Stimulated activated CD4-positive, alpha-beta T cell treated with anti-CD3 and anti-CD28 coated beads, Interleukin-4, amount 100 ng/mL, for 1 hour (primary cell): Measurements from ENCODE around the gene DOCK9.
A peak's percentile ranks its signal among the peaks of the same experiment; 100 is the strongest.
"Not testable (repeated sequence)": the region's sequence is repeated elsewhere in the genome, so short reads cannot be mapped to it uniquely, and the experiment has no call there.

Source experiments
- DNase-seq: peaks from one replicate; pipeline ENCODE4 v3.0.0-alpha.2; 2020

The DOCK9 gene

DNA sequence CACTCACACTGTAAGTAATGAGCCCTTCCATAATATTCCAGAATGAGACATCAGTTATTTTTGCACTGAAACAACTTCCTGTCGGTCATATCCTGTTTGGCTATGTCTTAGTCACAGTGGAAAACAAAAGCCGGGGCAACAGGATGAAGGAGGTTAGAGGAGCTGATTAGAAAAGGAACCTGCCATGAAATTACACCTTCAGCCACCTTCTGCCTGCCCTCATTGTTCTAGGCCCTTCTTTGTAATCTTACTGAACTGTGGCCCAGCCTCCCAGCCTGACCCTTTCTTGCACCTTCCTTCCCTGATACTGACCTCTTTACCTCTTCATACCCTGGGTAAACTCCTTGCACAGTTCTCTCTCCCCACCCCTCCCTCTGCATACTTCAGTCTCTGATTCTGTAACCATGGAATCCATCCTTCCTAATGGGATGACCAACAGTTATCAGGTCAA lies 67.3 kb downstream of the DOCK9 start:
- DNase-seq = peak; percentile 9

DNA sequence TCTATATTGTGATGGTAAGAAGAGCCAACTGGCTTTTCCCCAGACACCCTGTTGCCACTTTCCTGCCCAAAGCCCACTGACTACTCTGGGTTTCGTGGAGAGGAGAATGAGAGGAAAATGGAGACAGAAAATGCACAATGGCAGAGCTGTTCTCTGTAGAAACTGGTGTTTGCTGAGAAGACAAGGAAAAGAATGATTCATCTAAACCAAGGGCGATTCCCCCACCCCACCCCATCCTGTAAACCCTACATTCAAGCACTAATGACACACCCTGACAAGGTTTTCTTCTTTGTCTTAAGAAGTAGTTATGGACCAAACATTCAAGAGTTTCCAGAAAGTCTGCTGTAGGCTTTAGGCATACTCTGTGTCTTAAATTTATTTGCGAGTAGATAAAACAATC lies 68.8 kb downstream of the DOCK9 start:
- DNase-seq = peak; percentile 14

DNA sequence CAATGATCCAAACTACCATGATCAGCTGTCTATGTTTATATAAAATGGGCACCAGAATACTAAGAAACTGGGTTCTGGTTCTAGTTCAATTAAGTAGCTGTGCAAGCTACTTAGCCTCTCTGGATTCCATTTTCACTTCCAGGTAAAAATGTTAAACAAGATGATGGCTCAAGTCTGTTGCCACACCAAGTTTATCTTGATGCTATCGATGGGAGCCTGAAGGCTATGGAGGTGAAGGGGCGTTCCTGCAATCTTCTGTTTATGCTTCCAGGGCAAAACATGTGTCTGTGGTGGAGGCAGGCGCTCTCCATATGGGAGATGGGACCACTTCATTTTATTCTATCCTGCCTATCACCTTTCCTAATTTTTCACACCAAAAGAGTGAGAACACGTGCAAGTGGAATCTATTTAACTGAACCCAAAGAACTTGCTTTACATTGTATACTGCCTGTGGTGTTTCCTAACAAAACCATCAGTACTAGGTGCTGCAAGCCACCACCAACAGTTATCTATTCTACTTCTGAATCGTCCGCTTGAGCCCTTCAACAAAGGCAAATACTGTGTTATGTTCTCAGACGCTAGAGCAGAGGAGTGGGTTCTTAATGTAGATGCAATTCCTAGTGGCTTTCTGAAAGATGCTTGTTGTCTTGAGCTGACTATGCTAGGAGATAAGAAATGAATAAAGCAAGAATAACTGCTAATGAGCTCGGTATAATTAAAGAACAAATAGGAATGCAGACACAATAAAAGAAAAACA lies 70.9 kb downstream of the DOCK9 start:
- DNase-seq = no peak

DNA sequence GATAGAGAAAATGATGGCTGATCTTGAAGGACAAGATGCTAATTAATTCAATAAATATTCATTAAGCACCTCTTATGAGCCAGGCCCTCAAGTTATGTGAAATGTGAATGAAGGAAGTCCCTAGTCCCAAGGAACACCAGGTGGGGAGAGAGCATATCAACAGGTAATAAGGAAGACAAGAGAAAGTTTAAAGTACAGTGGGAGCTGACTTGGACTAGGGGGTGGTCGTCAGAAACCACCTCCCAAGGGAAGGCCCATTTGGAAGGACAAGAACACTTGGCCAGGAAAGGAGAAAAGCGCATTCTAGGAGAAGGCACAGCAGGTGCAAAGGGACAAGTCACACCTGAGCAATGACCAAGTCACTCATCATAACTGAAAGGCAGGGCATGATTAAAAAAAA lies 72.7 kb downstream of the DOCK9 start:
- DNase-seq = no peak

DNA sequence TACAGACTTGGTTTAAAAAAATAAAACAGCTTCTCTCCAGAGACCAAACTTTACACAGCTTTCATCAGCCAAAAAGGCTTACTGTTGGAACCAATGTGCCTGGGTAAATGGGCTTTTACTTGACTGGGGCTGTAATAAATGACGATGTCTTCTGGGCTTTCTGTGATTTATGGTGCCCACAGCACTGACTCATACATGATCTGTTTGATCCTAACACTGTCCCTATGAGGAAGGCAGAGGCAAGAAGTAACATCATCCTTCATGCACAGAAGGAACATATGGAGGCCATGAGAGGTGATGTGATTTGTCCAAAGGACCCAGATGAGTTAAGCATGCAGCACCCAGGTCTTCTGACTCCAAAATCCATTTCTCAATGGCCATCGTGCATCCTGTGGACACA lies 77.4 kb downstream of the DOCK9 start:
- DNase-seq = no peak

DNA sequence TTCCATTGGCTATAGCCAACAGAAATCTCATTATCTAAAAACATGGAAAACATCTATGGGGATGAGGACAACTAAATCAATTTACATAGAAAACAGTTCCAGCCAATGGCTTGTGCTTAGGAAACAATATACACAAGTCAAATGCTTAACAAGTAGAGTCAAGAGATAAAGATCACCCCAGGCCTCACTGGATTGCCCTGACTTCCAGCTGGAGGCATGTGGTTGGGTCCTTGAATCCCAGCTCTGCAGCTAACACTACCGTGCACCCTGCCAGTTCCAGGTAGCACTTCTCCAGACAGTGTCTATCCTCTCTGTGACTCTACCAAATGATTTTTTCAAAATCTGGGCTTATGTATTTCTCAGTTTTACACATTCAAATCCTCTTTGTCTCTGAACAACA lies 80.2 kb downstream of the DOCK9 start:
- no peak for DNase-seq

DNA sequence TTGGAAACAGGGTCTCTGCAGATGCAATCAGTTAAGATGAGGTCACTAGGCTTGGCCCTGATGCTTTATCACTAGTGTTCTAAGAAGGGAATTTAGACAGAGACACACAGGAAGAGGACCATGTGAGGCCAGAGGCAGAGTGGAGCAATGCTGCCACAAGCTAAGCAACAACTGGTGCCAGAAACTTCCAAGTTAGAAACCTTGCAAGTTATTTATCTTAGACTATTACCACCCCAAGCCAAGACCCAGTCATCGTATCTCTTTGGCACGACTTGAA lies 81.1 kb downstream of the DOCK9 start:
- no peak for DNase-seq

DNA sequence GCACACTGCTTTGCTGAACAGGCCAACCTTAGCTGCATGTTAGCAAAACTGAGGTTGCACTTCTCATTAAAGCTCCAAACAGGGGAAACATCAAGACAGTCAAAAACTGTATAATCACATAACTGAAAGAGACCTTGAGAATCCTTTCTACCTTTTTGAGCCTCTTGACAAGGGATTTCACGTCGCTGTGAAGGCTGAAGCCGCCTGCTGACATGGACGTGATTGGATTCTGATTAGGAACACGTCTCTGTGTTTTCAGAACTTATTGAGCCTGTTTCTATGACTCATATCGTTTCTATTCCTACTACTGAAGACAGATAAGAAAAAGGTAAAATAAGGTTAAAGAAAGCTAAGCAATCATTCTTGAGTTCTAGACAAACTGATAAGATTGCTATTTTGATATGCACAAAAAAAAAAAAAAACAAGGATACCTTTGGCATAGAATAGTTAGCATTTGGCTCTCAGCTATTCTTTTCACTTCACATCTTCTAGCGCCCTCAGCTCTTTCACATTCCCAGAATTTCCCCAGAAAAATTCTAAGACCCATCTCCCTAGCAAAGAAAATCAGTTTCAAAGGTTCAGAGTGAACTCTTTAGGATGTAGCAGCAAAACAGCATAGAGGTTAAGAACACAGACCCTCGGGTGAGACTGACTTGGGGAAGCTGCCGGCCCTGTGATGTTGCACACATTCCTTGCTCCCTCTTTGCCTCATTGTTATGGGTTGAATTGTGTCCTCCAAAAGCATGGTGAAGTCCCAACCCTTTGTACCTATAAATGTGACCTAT lies 81.6 kb downstream of the DOCK9 start:
- no peak for DNase-seq

DNA sequence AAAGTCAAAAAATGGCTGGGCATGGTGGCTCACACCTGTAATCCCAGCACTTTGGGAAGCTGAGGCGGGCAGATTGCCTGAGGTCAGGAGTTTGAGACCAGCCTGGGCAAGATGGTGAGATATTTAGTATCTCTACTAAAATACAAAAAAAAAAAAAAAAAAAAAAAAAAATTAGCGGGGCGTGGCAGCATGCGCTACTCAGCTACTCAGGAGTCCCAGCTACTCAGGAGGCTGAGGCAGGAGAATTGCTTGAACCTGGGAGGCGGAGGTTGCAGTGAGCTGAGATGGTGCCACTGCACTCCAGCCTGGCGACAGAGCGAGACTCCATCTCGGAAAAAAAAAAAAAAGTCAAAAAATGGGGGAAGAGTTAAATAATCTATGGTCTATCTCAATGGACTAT lies 83.0 kb downstream of the DOCK9 start:
- not testable (repeated sequence) for DNase-seq

DNA sequence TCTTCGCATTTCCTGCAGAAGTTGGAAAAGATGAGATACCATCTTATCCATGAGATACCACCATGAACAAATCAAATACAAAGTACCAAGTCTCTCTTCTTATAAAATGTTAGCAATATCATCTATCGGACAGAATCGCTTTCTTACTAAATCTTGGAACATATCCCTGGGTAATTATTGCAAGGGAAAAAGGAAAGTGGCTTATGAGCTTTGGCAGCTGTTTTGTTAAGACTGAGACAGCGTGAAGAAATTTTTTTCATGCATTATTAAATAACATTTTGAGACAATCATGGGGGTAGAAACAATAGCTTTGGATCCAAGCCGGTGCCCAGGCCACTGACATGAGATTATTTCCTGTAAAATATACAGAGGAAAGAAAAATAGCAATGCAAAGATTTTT lies 84.5 kb downstream of the DOCK9 start:
- no peak for DNase-seq

DNA sequence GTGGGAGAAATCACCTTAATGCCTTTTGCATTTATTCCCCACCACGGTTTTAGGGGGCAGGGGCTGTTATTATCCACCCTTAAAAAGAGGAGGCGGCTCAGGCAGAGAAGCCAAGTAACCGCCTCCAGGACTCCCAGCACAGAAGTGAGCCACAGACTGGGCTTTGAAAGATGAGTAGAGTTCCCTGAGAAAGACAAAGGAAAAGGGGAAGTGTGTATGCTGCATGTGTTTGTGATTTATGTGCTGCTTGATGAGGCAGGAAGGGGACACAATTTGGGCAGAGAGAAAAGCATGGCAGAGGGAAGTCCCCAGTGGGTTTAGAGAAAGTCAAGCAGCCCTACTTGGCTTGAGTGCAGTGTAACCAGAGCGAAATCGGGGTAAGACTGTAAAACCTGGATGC lies 85.0 kb downstream of the DOCK9 start:
- DNase-seq = no peak

DNA sequence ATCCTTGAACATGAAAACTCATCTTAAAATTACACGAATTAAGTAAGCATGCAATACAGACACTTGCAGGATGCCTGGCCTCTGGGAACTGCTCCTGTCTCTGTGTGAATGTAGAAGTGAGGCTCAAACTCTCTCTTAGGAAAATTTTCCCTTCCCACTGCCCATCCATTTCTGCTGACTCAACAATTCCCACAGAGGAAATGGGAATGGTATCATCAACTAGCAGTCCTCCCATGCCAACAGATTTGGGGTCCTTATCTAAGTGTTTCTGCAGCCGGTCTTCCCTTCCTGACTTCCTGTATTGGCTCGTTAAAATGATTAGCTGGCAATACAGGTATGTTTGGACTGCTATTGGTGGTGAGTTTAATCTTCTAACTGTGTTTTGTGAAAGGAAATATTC lies 85.8 kb downstream of the DOCK9 start:
- no peak for DNase-seq

DNA sequence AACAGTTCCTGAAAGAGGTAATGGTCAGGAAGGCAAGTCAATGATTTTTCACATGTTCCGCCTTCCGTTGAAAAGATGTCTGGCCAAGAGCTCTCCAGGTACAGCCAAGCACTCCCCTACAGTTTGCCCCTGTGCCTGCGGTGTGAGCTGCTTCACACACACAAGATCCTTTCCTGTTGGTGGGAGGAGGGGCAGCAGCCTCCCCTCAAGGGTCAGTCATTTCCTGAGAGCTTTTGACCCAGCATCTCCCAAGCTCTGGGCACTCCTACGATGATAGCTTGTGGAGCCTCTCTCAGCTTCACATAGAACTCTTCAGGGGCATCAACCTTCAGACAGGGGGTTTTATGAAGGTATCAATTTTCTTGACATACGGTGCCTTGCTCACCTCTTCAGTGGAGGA lies 86.9 kb downstream of the DOCK9 start:
- DNase-seq = no peak

DNA sequence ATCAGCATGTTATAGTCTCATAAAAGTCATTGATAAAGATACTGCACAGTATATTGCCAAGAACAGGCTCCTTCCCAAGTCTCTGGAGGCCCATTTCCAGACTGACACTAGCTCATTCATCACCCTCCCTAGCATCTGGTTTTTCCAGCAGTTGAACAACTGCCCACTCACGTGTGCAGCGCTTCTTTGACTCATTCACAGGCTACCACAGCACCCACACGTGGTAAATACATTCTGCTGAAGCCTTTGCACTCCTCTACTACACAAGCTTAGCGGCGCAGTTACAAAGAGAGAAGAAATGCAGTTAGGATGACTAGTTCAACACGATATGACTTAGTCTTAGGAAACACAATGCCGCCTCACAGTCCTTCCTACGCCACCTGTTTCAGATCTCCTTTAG lies 87.7 kb downstream of the DOCK9 start:
- peak; percentile 43 for DNase-seq

DNA sequence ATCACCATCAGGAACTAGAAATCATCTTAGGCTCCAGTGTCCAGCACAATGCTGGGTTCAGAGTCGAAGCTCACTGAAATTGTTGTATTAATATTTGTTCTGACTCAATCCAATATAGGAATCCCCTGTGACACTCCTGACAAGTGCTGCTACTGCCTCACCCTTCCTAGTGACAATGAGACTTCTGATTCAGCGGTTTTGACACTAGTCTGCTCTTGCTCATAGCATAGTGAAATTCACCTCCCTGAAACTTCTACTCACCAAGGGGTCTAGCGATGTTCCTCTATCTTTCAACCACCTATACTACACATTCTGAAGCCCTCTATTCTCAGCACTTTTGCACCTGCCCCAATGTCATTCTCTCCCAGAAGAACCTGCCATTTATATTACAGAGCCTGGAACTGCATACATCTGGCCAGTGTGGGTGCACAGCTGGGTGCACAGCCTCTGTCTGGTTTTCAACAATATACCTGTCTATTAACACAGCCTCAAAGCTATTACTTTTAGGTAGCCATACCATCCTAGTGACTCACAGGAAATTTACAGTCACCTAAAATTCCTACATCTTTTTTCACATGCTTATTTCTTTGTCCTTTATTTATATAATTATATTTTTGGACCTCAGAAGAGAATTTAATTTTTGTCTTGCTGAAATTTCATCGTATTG lies 88.3 kb downstream of the DOCK9 start:
- no peak for DNase-seq

DNA sequence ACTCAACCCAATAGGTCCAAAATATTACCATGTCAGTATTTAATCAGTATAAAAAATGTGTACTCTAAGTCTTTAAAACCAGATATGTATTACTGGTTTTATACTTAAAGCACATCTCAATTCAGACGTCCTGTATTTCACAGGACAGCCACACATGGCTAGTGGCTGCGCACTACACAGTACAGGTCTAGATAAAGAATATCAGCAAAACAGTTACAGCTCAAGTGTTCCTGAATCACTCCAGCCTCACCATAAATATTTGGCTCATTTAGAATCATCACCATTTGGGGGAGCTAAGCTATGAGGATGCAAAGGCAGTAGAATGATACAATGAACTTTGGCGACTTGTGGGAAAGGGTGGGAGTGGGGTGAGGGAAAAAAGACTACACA lies 89.0 kb downstream of the DOCK9 start:
- DNase-seq = no peak

DNA sequence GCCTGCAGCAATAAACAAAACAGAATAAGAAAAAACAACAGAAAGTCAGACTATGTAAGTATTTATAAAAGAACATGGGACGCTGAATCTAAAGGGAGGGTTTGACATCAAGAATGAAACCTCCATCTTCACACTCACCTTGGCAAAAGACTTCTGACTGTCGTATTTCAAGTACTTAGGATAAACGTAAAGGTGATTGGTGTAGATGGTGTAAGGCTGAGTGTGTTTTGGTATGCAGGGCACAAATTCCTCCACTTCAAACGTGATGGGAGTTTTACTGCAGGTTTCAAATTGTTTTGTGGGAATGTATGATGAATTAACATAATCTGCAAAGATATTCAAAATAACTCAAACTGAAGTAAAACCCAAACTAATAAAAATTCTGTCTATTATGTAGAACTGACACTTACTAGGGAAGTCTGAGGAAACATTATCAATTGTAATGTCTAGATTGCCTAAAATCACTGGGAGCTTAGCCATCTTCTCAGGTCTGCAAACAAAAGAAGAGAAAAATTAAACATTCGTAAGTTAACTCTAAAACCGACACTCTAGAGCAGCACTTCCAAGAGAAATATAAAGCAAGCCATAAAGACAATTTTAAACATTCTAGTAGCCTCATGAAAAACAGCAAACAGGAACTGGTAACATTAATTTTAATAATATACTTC lies 89.5 kb downstream of the DOCK9 start:
- DNase-seq = no peak

DNA sequence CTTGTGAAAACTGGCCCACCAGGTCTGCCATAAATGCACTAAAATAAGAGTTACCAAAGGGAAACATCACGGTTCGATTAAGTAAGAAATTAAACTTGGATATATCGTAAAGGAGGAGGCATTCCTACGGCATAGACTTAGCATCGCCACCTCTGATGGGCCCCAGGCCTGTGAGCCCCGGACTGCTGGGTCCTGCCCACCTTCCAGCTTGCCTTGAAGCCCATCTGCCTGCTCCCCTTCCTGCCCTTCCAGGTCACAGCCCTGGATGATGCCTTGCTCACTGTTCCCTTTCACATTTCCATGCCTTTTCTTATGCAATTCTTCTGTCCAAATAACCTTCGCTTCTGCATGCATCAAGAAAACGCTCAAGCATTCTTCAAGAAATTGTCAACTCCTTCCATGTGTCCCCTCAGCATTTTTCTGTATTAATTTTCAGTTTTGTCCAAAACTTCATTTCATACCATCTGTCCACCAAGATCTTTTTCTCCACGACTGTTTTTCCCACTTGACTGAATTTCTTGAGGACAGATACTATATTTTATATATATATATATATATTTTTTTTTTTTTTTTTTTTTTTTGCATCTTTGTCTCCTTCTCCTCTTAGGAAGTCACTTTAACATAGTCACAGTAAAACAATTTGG lies 91.2 kb downstream of the DOCK9 start:
- no peak for DNase-seq

DNA sequence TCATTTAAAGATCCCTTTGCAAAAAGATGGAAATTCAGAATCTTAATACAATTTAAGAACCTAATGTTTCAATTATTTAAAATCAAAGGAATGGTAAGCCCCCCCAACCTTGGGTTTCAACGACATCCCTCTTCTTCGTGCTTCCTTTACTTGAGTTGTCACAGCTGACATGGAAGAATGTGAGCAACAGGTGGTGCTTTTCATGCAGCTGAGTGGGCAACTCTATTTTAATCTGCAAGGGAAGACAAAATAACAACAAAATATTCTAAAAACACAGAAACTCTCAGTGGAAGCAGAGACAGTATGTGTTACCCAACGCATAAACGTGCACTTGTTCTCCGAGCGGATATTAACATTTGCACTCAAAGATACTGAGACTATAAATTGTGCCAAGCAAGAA lies 92.3 kb downstream of the DOCK9 start:
- DNase-seq = no peak

DNA sequence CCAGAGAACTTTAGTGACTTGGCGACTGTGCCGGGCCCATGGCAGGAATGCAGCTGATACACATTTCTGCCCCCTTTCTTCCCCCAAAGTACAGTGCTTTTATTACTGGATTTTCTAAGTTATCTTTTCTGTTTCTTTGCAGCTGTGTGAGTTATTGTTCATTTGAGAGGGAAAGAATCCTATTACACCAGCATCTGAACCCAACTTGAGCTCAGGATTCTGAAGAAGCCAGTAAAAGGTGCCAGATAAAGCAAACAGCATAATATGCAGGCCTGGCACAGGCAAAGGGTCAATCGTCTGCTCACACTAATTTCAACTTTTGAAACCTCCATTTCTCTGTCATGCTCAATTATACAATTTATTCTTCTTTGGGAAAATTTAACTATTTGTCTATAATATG lies 93.9 kb downstream of the DOCK9 start:
- DNase-seq = no peak

DNA sequence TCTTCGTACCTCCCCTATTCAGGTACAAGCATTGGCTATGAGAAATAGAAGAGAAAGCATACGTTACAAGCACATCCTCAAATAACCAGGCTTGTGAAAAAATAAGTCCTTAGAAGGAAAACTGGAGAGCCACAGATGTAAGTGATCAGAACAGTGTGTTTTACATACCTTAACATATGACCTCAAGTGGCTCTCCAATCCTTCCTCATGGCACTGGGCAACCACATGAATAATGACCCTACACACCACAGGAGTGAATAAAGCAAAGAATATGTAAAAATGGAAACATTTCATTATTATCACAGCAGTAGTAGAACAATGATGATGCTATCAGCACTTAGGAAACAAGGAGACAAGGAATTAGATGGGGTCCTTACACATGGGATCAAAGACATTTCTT lies 96.5 kb downstream of the DOCK9 start:
- DNase-seq = no peak

DNA sequence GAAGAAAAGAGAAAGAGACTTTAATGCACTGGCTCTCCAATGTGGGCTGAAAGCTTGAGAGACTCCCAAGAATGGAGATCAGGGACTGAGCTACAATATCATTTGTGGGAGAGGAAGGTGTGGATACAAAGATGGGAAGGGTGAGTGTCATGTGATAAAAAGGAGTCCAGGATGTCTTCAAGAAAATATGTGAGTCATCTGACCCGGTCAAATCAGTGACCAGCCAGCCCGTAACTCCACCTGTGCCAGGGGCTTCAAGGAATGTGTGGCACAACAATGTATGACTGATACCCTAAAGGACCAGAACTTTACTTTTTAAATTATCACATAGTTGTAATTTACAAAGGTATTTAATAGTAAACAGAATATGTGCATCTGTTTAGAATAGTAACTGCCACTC lies 97.2 kb downstream of the DOCK9 start:
- no peak for DNase-seq

DNA sequence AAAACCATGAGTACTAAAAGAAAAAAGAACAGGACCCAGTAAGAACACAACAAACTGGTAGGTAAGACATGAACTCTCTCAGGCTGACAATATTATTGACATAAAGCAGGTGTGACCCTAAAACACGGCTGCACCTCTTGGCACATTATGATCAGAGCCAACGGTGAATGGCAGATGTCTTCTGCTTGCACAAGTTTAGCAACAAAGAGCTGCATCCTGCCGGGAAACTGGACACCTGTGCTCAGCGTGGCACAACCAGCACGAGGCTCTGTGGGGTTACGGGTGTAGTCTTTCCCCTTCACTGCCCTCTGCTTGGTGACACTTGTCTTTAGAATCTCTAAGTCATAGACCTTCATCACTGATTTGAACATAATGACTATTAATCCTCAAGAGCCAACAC lies 97.9 kb downstream of the DOCK9 start:
- no peak for DNase-seq
